Loucy (cell line): Measurements from ENCODE around the gene GPR75.

Source experiments
- EZH2phosphoT487 ChIP-seq: fragments of 200-600 bp; IDR thresholded peaks from 2 replicates; pipeline ENCODE4 v1.6.1; 2018; ENCODE audit warnings: antibody characterized with exemption, mild to moderate bottlenecking, moderate library complexity, borderline replicate concordance
- TF ChIP-seq, protein P1 (sequence below): fragments of 200-600 bp; sonication (generic); conservative IDR thresholded peaks from 2 replicates; pipeline ENCODE4 v1.5.1; 2014; ENCODE audit warnings: mild to moderate bottlenecking, antibody characterized with exemption, low read length

DNA sequence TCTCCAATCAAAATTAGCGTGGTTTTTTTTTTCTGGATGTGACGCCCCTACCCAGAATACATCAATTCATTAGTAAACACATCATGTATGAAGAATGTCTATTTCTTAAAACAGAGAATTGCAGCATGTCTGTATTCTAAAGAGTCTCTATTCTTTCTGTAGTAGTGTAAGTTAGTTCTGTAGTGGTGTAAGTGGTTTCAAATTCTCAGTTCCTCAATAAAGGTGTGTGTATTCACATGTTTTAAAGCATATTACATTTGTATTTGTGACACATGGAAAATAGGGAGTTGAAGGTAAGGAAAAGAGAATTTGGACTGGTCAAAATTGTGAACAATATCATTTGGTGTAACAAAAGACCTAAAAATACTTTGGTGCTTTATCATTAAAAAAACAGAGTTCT is 8.0 kb upstream of the GPR75 start:
- TF ChIP-seq, protein P1, sequence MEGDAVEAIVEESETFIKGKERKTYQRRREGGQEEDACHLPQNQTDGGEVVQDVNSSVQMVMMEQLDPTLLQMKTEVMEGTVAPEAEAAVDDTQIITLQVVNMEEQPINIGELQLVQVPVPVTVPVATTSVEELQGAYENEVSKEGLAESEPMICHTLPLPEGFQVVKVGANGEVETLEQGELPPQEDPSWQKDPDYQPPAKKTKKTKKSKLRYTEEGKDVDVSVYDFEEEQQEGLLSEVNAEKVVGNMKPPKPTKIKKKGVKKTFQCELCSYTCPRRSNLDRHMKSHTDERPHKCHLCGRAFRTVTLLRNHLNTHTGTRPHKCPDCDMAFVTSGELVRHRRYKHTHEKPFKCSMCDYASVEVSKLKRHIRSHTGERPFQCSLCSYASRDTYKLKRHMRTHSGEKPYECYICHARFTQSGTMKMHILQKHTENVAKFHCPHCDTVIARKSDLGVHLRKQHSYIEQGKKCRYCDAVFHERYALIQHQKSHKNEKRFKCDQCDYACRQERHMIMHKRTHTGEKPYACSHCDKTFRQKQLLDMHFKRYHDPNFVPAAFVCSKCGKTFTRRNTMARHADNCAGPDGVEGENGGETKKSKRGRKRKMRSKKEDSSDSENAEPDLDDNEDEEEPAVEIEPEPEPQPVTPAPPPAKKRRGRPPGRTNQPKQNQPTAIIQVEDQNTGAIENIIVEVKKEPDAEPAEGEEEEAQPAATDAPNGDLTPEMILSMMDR = no peak
- no peak for TF ChIP-seq EZH2phosphoT487
